ENCODE data around the gene EVX1.

Gene EVX1

GRCh38 chr7:27251652-27252590 lies 9.3 kb downstream of the EVX1 start:
- Histone ChIP-seq H3K27ac (ENCODE audit: low read length) (no peak overlapping the region), H3K27me3 (ENCODE audit: control insufficient read depth, insufficient read depth, low read length) (peaks cover 83% of the 10 kb centered on the region), H3K9me3 (ENCODE audit: control insufficient read depth, insufficient read depth, low read length) (no peaks in the 10 kb centered on the region), H3K36me3 (ENCODE audit: control insufficient read depth, insufficient read depth, low read length) (no peaks in the 10 kb centered on the region), H3K4me1 (ENCODE audit: control insufficient read depth, insufficient read depth, low read length) (no peaks in the 10 kb centered on the region), H3K4me3 (ENCODE audit: low read length) (no peak overlapping the region)
- no CpG with 5 or more reads among the region's 72 CpGs for WGBS (ENCODE audit: insufficient coverage, insufficient read length)
- no peak for DNase-seq (ENCODE audit: low read depth, low spot score)

- Histone ChIP-seq H3K4me3 (ENCODE audit: low read length) (no peak overlapping the region), H3K36me3 (ENCODE audit: control insufficient read depth, insufficient read depth, low read length) (no peaks in the 10 kb centered on the region), H3K4me1 (ENCODE audit: control insufficient read depth, insufficient read depth, low read length) (no peaks in the 10 kb centered on the region), H3K27me3 (ENCODE audit: control insufficient read depth, insufficient read depth, low read length) (peaks cover 56% of the 10 kb centered on the region), H3K27ac (ENCODE audit: low read length) (no peak overlapping the region), H3K9me3 (ENCODE audit: control insufficient read depth, insufficient read depth, low read length) (no peaks in the 10 kb centered on the region)
- no peak for DNase-seq (ENCODE audit: low read depth, low spot score)
- no CpG with 5 or more reads among the region's 1 CpG for WGBS (ENCODE audit: insufficient coverage, insufficient read length)
Measured at GRCh38 chr7:27254625-27255024, 12.0 kb downstream of the EVX1 start.

GRCh38 chr7:27260211-27260610 lies 17.6 kb downstream of the EVX1 start:
- Histone ChIP-seq H3K4me3 (ENCODE audit: low read length) (no peak overlapping the region), H3K4me1 (ENCODE audit: control insufficient read depth, insufficient read depth, low read length) (no peaks in the 10 kb centered on the region), H3K36me3 (ENCODE audit: control insufficient read depth, insufficient read depth, low read length) (no peaks in the 10 kb centered on the region), H3K27ac (ENCODE audit: low read length) (no peak overlapping the region), H3K9me3 (ENCODE audit: control insufficient read depth, insufficient read depth, low read length) (no peaks in the 10 kb centered on the region), H3K27me3 (ENCODE audit: control insufficient read depth, insufficient read depth, low read length) (peaks cover 1% of the 10 kb centered on the region; the same call in 1 of the 2 replicates)
- no peak for DNase-seq (ENCODE audit: low read depth, low spot score)
- WGBS (ENCODE audit: insufficient coverage, insufficient read length): no CpG with 5 or more reads among the region's 5 CpGs

- no peaks in the 10 kb centered on the region for H3K4me1 ChIP-seq (ENCODE audit: control insufficient read depth, insufficient read depth, low read length)
- no peaks in the 10 kb centered on the region for H3K36me3 ChIP-seq (ENCODE audit: control insufficient read depth, insufficient read depth, low read length)
- H3K27ac ChIP-seq (ENCODE audit: low read length): no peak overlapping the region
- no peak overlapping the region for H3K4me3 ChIP-seq (ENCODE audit: low read length)
- H3K27me3 ChIP-seq (ENCODE audit: control insufficient read depth, insufficient read depth, low read length): no peaks in the 10 kb centered on the region
- H3K9me3 ChIP-seq (ENCODE audit: control insufficient read depth, insufficient read depth, low read length): no peaks in the 10 kb centered on the region
- no CpG with 5 or more reads among the region's 4 CpGs for WGBS (ENCODE audit: insufficient coverage, insufficient read length)
- no peak for DNase-seq (ENCODE audit: low read depth, low spot score)
Measured at GRCh38 chr7:27262121-27262520, 19.5 kb downstream of the EVX1 start.

GRCh38 chr7:27263781-27264180 lies 21.2 kb downstream of the EVX1 start:
- Histone ChIP-seq H3K27ac (ENCODE audit: low read length) (no peak overlapping the region), H3K4me1 (ENCODE audit: control insufficient read depth, insufficient read depth, low read length) (no peaks in the 10 kb centered on the region), H3K4me3 (ENCODE audit: low read length) (no peak overlapping the region), H3K36me3 (ENCODE audit: control insufficient read depth, insufficient read depth, low read length) (no peaks in the 10 kb centered on the region), H3K9me3 (ENCODE audit: control insufficient read depth, insufficient read depth, low read length) (no peaks in the 10 kb centered on the region), H3K27me3 (ENCODE audit: control insufficient read depth, insufficient read depth, low read length) (no peaks in the 10 kb centered on the region)
- no CpG with 5 or more reads among the region's 2 CpGs for WGBS (ENCODE audit: insufficient coverage, insufficient read length)
- DNase-seq (ENCODE audit: low read depth, low spot score): no peak

GRCh38 chr7:27269455-27269854 lies 26.9 kb downstream of the EVX1 start:
- DNase-seq (ENCODE audit: low read depth, low spot score): no peak
- Histone ChIP-seq H3K4me3 (ENCODE audit: low read length) (no peak overlapping the region), H3K27me3 (ENCODE audit: control insufficient read depth, insufficient read depth, low read length) (no peaks in the 10 kb centered on the region), H3K27ac (ENCODE audit: low read length) (no peak overlapping the region), H3K36me3 (ENCODE audit: control insufficient read depth, insufficient read depth, low read length) (no peaks in the 10 kb centered on the region), H3K4me1 (ENCODE audit: control insufficient read depth, insufficient read depth, low read length) (no peaks in the 10 kb centered on the region), H3K9me3 (ENCODE audit: control insufficient read depth, insufficient read depth, low read length) (no peaks in the 10 kb centered on the region)
- no CpG with 5 or more reads among the region's 14 CpGs for WGBS (ENCODE audit: insufficient coverage, insufficient read length)

GRCh38 chr7:27271384-27271783 lies 28.8 kb downstream of the EVX1 start:
- Histone ChIP-seq H3K27me3 (ENCODE audit: control insufficient read depth, insufficient read depth, low read length) (no peaks in the 10 kb centered on the region), H3K36me3 (ENCODE audit: control insufficient read depth, insufficient read depth, low read length) (no peaks in the 10 kb centered on the region), H3K9me3 (ENCODE audit: control insufficient read depth, insufficient read depth, low read length) (no peaks in the 10 kb centered on the region), H3K27ac (ENCODE audit: low read length) (no peak overlapping the region), H3K4me1 (ENCODE audit: control insufficient read depth, insufficient read depth, low read length) (no peaks in the 10 kb centered on the region), H3K4me3 (ENCODE audit: low read length) (no peak overlapping the region)
- no CpG with 5 or more reads among the region's 1 CpG for WGBS (ENCODE audit: insufficient coverage, insufficient read length)
- DNase-seq (ENCODE audit: low read depth, low spot score): no peak

- Histone ChIP-seq H3K36me3 (ENCODE audit: control insufficient read depth, insufficient read depth, low read length) (no peaks in the 10 kb centered on the region), H3K4me1 (ENCODE audit: control insufficient read depth, insufficient read depth, low read length) (no peaks in the 10 kb centered on the region), H3K9me3 (ENCODE audit: control insufficient read depth, insufficient read depth, low read length) (no peaks in the 10 kb centered on the region), H3K27ac (ENCODE audit: low read length) (no peak overlapping the region), H3K4me3 (ENCODE audit: low read length) (no peak overlapping the region), H3K27me3 (ENCODE audit: control insufficient read depth, insufficient read depth, low read length) (no peaks in the 10 kb centered on the region)
- WGBS (ENCODE audit: insufficient coverage, insufficient read length): no CpG with 5 or more reads among the region's 2 CpGs
- DNase-seq (ENCODE audit: low read depth, low spot score): no peak
Measured at GRCh38 chr7:27277628-27278027, 35.0 kb downstream of the EVX1 start.

GRCh38 chr7:27283558-27283957 lies 41.0 kb downstream of the EVX1 start:
- no peaks in the 10 kb centered on the region for H3K9me3 ChIP-seq (ENCODE audit: control insufficient read depth, insufficient read depth, low read length)
- no peak for DNase-seq (ENCODE audit: low read depth, low spot score)
- no peaks in the 10 kb centered on the region for H3K4me1 ChIP-seq (ENCODE audit: control insufficient read depth, insufficient read depth, low read length)
- no peak overlapping the region for H3K4me3 ChIP-seq (ENCODE audit: low read length)
- H3K27ac ChIP-seq (ENCODE audit: low read length): no peak overlapping the region
- no peaks in the 10 kb centered on the region for H3K27me3 ChIP-seq (ENCODE audit: control insufficient read depth, insufficient read depth, low read length)
- no peaks in the 10 kb centered on the region for H3K36me3 ChIP-seq (ENCODE audit: control insufficient read depth, insufficient read depth, low read length)
- WGBS (ENCODE audit: insufficient coverage, insufficient read length): no CpG with 5 or more reads among the region's 3 CpGs

GRCh38 chr7:27295236-27295635 lies 52.6 kb downstream of the EVX1 start:
- Histone ChIP-seq H3K4me3 (ENCODE audit: low read length) (no peak overlapping the region), H3K27me3 (ENCODE audit: control insufficient read depth, insufficient read depth, low read length) (no peaks in the 10 kb centered on the region), H3K36me3 (ENCODE audit: control insufficient read depth, insufficient read depth, low read length) (no peaks in the 10 kb centered on the region), H3K27ac (ENCODE audit: low read length) (no peak overlapping the region), H3K9me3 (ENCODE audit: control insufficient read depth, insufficient read depth, low read length) (no peaks in the 10 kb centered on the region), H3K4me1 (ENCODE audit: control insufficient read depth, insufficient read depth, low read length) (no peaks in the 10 kb centered on the region; the same call in 1 of the 2 replicates)
- no CpG with 5 or more reads among the region's 2 CpGs for WGBS (ENCODE audit: insufficient coverage, insufficient read length)
- DNase-seq (ENCODE audit: low read depth, low spot score): no peak

- Histone ChIP-seq H3K27ac (ENCODE audit: low read length) (no peak overlapping the region), H3K9me3 (ENCODE audit: control insufficient read depth, insufficient read depth, low read length) (no peaks in the 10 kb centered on the region), H3K27me3 (ENCODE audit: control insufficient read depth, insufficient read depth, low read length) (no peaks in the 10 kb centered on the region), H3K4me3 (ENCODE audit: low read length) (no peak overlapping the region), H3K36me3 (ENCODE audit: control insufficient read depth, insufficient read depth, low read length) (no peaks in the 10 kb centered on the region), H3K4me1 (ENCODE audit: control insufficient read depth, insufficient read depth, low read length) (no peaks in the 10 kb centered on the region; the same call in 1 of the 2 replicates)
- DNase-seq (ENCODE audit: low read depth, low spot score): no peak
- WGBS (ENCODE audit: insufficient coverage, insufficient read length): no CpG with 5 or more reads among the region's 8 CpGs
Measured at GRCh38 chr7:27297356-27297755, 54.8 kb downstream of the EVX1 start.

Measured in iPS DF 6.9 (cell line).